MG63 (cell line): ENCODE results near the gene TFPT. TPM values are rescaled to one million over a fixed set of nuclear protein-coding genes. Genes with fewer than 3 reads are reported as not detected.

Source experiments
- DNase-seq: peaks from one replicate; pipeline ENCODE4 v3.0.0-alpha.2; 2020
- H3K27me3 ChIP-seq: fragments of 250-450 bp; sonication (Bioruptor Pico); 2 replicates; pipeline ENCODE4 v1.5.1; 2020; ENCODE audit warnings: mild to moderate bottlenecking, moderate library complexity
- H3K36me3 ChIP-seq: fragments of 250-450 bp; sonication (Bioruptor Pico); 2 replicates; pipeline ENCODE4 v1.5.1; 2020; ENCODE audit warnings: mild to moderate bottlenecking, moderate library complexity
- H3K4me3 ChIP-seq: fragments of 250-450 bp; sonication (Bioruptor Pico); 2 replicates; pipeline ENCODE4 v1.5.1; 2020; ENCODE audit warnings: mild to moderate bottlenecking, moderate library complexity
- H3K9me3 ChIP-seq: fragments of 250-450 bp; sonication (Bioruptor Pico); 2 replicates; pipeline ENCODE4 v1.5.1; 2020; ENCODE audit warnings: mild to moderate bottlenecking, moderate library complexity
- total RNA-seq: library from RNA; depleted of rRNA; stranded (reverse); fragments of >200 nt; shearing (Covaris generic); gene quantifications from 2 replicates; pipeline ENCODE4 v1.2.3, GENCODE V29; 2014; ENCODE audit warnings: low replicate concordance

The TFPT gene
- total RNA-seq, 1 experiment from 2014 or later, result 36.5 TPM

GRCh38 chr19:54133957-54134590, 18.6 kb upstream of the TFPT start:
- H3K36me3 ChIP-seq, result peaks cover 11% of the 10 kb centered on the region
- H3K4me3 ChIP-seq, result no peak overlapping the region
- no peak for DNase-seq
- H3K9me3 ChIP-seq, result no peaks in the 10 kb centered on the region
- no peaks in the 10 kb centered on the region for H3K27me3 ChIP-seq

GRCh38 chr19:54133312-54133956, 18.0 kb upstream of the TFPT start:
- Histone ChIP-seq H3K36me3 (peaks cover 12% of the 10 kb centered on the region), H3K4me3 (no peak overlapping the region), H3K27me3 (no peaks in the 10 kb centered on the region), H3K9me3 (no peaks in the 10 kb centered on the region)
- no peak for DNase-seq

- H3K9me3 ChIP-seq, result no peaks in the 10 kb centered on the region
- H3K27me3 ChIP-seq, result no peaks in the 10 kb centered on the region
- peaks cover 30% of the 10 kb centered on the region for H3K36me3 ChIP-seq
- no peak for DNase-seq
- no peak overlapping the region for H3K4me3 ChIP-seq
Measured at GRCh38 chr19:54129617-54129996, 14.2 kb upstream of the TFPT start.

GRCh38 chr19:54128796-54129616, 13.5 kb upstream of the TFPT start:
- Histone ChIP-seq H3K36me3 (peaks cover 36% of the 10 kb centered on the region), H3K9me3 (no peaks in the 10 kb centered on the region), H3K4me3 (no peak overlapping the region), H3K27me3 (no peaks in the 10 kb centered on the region)
- no peak for DNase-seq

GRCh38 chr19:54128441-54128725, 12.9 kb upstream of the TFPT start:
- no peaks in the 10 kb centered on the region for H3K9me3 ChIP-seq
- H3K4me3 ChIP-seq, result no peak overlapping the region
- no peak for DNase-seq
- H3K27me3 ChIP-seq, result no peaks in the 10 kb centered on the region
- peaks cover 40% of the 10 kb centered on the region for H3K36me3 ChIP-seq

GRCh38 chr19:54127688-54128440, 12.4 kb upstream of the TFPT start:
- no peaks in the 10 kb centered on the region for H3K9me3 ChIP-seq
- H3K36me3 ChIP-seq, result peaks cover 45% of the 10 kb centered on the region
- no peak overlapping the region for H3K4me3 ChIP-seq
- DNase-seq, result no peak
- no peaks in the 10 kb centered on the region for H3K27me3 ChIP-seq

GRCh38 chr19:54125713-54126112, 10.3 kb upstream of the TFPT start:
- H3K27me3 ChIP-seq, result no peaks in the 10 kb centered on the region
- H3K9me3 ChIP-seq, result no peaks in the 10 kb centered on the region
- H3K4me3 ChIP-seq, result no peak overlapping the region
- no peak for DNase-seq
- peaks cover 62% of the 10 kb centered on the region for H3K36me3 ChIP-seq

GRCh38 chr19:54124393-54124792, 8.9 kb upstream of the TFPT start:
- Histone ChIP-seq H3K4me3 (no peak overlapping the region), H3K27me3 (no peaks in the 10 kb centered on the region), H3K9me3 (no peaks in the 10 kb centered on the region), H3K36me3 (peaks cover 75% of the 10 kb centered on the region)
- no peak for DNase-seq

GRCh38 chr19:54123682-54124081, 8.2 kb upstream of the TFPT start:
- Histone ChIP-seq H3K27me3 (no peaks in the 10 kb centered on the region), H3K36me3 (peaks cover 71% of the 10 kb centered on the region), H3K9me3 (no peaks in the 10 kb centered on the region), H3K4me3 (no peak overlapping the region)
- no peak for DNase-seq

- Histone ChIP-seq H3K9me3 (no peaks in the 10 kb centered on the region), H3K36me3 (peaks cover 62% of the 10 kb centered on the region), H3K4me3 (no peak overlapping the region), H3K27me3 (no peaks in the 10 kb centered on the region)
- DNase-seq, result no peak
Measured at GRCh38 chr19:54121259-54121658, 5.8 kb upstream of the TFPT start.

GRCh38 chr19:54114340-54115108, 933 bp downstream of the TFPT start:
- DNase-seq, result peak; percentile 36
- peaks cover 32% of the 10 kb centered on the region for H3K36me3 ChIP-seq
- H3K4me3 ChIP-seq, result peak overlapping the region; percentile 99

GRCh38 chr19:54109651-54110050, 5.8 kb downstream of the TFPT start:
- no peaks in the 10 kb centered on the region for H3K27me3 ChIP-seq
- no peak for DNase-seq
- no peaks in the 10 kb centered on the region; the same call in 1 of the 2 replicates for H3K9me3 ChIP-seq
- H3K36me3 ChIP-seq, result peaks cover 64% of the 10 kb centered on the region
- no peak overlapping the region for H3K4me3 ChIP-seq

More at GRCh38 chr19:54114340-54115108, 933 bp downstream of the TFPT start:
- no peaks in the 10 kb centered on the region for H3K27me3 ChIP-seq
- H3K9me3 ChIP-seq, result no peaks in the 10 kb centered on the region; the same call in 1 of the 2 replicates

GRCh38 chr19:54108496-54108895, 7.0 kb downstream of the TFPT start:
- no peaks in the 10 kb centered on the region for H3K27me3 ChIP-seq
- H3K9me3 ChIP-seq, result no peaks in the 10 kb centered on the region
- H3K4me3 ChIP-seq, result no peak overlapping the region
- H3K36me3 ChIP-seq, result peaks cover 58% of the 10 kb centered on the region
- DNase-seq, result no peak

GRCh38 chr19:54107876-54108490, 7.5 kb downstream of the TFPT start:
- no peak overlapping the region for H3K4me3 ChIP-seq
- no peaks in the 10 kb centered on the region for H3K9me3 ChIP-seq
- H3K36me3 ChIP-seq, result peaks cover 53% of the 10 kb centered on the region
- H3K27me3 ChIP-seq, result no peaks in the 10 kb centered on the region
- no peak for DNase-seq

- no peak for DNase-seq
- Histone ChIP-seq H3K36me3 (peaks cover 47% of the 10 kb centered on the region), H3K4me3 (no peak overlapping the region), H3K27me3 (no peaks in the 10 kb centered on the region), H3K9me3 (no peaks in the 10 kb centered on the region)
Measured at GRCh38 chr19:54106716-54107115, 8.7 kb downstream of the TFPT start.

GRCh38 chr19:54105796-54106195, 9.7 kb downstream of the TFPT start:
- Histone ChIP-seq H3K9me3 (no peaks in the 10 kb centered on the region), H3K4me3 (no peak overlapping the region), H3K27me3 (no peaks in the 10 kb centered on the region), H3K36me3 (peaks cover 43% of the 10 kb centered on the region)
- no peak for DNase-seq
